PC-3 (cell line): ENCODE measurements around the gene SLC27A3.

Experiments
- EZH2 ChIP-seq: fragments of 300-600 bp; sonication (generic); IDR thresholded peaks from one replicate; pipeline ENCODE4 v1.6.1; 2017; ENCODE audit warnings: antibody characterized with exemption, mild to moderate bottlenecking, low read length; ENCODE audit not compliant: unreplicated experiment
- TF ChIP-seq, protein P1 (sequence below): fragments of 300-600 bp; sonication (generic); conservative IDR thresholded peaks from 2 replicates; pipeline ENCODE4 v1.5.1; 2017; ENCODE audit warnings: antibody characterized with exemption, low read depth, mild to moderate bottlenecking, low read length

DNA sequence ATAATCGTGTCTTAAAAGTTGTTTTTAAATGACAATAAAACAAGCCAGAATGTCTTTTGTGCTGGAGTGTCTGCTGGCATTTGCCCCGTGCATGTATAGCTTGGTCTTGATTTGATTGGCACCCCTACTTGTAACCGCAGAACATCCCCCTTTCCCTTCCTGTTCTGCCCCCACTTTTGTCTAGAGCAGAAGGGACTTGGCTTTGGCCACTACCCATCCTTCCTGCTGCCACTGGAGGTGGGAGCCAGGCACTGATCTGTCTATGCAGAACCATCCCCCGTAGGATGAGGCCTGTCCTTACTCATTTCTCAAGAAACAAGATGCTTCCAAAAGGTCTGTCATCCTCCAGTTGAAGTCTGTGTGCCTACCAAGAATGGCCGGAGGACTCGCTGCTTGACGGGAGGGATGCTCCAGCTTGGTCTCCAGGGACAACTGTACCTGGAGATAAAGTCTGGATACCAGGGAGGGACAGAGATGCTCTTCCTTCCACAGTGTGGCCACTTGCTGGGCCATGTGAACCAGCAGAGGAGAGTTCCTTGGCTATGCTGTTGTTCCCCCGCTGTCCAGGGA is 1.1 kb upstream of the SLC27A3 start:
- TF ChIP-seq, protein P1, sequence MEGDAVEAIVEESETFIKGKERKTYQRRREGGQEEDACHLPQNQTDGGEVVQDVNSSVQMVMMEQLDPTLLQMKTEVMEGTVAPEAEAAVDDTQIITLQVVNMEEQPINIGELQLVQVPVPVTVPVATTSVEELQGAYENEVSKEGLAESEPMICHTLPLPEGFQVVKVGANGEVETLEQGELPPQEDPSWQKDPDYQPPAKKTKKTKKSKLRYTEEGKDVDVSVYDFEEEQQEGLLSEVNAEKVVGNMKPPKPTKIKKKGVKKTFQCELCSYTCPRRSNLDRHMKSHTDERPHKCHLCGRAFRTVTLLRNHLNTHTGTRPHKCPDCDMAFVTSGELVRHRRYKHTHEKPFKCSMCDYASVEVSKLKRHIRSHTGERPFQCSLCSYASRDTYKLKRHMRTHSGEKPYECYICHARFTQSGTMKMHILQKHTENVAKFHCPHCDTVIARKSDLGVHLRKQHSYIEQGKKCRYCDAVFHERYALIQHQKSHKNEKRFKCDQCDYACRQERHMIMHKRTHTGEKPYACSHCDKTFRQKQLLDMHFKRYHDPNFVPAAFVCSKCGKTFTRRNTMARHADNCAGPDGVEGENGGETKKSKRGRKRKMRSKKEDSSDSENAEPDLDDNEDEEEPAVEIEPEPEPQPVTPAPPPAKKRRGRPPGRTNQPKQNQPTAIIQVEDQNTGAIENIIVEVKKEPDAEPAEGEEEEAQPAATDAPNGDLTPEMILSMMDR: no peak
- TF ChIP-seq EZH2: no peak
